ENCODE data around the gene FBXO2.

The FBXO2 gene

DNA sequence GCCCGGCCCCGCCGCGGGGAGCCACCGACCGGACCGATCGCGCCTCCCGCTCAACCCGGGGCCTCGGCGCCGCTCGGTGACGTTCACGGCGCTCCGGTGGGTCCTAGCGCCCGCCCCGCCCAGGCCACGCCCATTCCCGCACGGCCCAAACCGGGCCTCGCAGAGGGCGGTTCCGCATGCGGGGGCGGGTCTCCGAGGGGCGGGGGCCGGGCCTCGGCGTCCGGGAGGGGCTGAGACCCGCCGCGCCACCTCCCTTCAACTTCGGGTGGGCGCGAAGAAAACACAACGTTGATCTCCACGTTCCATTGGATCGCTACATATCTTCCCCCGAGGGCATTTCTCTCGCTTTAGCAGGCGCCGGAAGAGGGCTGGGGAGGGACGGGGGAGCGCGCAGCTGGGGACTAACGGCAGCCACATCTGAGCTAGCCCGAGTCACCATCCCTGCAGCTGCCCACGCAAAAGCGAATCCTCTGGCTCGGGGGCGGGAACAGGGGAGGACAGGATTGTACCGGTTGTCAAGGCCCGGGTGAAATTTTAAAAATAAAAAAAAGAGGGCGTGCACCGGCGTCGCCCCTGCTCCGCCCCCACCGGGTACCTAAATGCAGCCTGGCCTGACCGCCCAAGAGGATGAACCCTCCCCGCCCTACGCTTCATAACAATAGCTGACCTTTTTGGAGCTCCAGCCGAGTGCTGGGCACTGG is 27.0 kb upstream of the FBXO2 start, which contains the start of gene MAD2L2:
TSS of gene MAD2L2 (minus strand) at position 78 of the 701 bp plus-strand sequence. CDS start 547 bp downstream, outside the sequence.
- DNase-seq: peak; percentile 87

DNA sequence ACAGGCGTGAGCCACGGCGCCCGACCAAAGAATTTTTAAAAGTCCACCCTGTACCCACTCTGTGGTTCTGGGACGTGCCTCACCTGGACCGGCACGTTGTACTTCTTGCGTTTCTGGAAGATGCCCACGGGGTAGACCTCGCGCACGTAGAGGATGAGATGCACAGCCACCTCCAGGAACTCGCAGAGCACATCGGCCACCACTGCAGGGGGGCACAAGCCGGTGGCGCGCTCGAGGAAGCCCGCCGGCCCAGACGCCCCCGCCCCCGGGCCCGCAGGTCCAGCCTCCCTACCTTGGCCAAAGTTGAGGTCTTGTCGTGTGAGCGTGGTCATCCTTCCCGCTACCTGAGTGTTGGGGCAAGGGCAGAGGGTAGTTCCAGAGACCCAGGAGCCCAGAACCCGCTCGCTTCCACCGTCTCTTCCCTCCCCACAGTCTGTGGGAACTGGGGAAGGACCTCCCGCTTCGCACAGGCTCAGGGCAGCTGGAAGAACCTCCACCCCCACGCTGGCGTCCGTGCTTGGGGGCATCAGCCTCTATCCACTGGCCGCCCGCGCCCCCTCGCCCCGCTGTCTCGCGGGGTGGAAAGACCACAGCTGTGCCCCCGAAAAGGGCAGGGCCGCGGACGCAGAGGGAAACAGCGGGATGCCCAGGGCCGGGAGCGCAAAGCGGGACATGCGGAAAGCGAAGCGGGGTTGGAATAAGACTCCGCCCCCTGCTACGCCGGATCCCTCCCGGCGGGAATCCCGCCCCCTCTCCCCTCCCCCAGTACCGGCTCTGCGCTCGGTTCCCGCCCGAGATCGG is 26.2 kb upstream of the FBXO2 start:
- DNase-seq: peak; percentile 38

DNA sequence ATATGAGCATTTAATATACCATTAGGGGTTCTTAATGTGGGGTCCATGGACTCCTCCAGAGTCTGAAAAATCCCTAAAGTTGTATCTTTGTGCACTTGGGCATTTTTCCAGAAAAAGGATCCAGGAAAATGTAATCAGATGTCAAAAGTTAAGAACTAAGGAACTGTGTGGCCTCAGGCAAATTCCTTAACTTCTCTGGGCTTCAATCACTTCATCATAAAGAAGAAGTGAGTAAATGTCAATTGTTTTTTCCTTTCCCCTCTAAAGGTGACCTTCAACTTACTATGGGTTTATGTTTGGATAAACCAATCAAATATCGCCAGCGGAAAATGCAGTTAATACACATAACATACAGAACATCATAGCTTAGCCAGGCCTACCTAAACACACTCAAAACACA is 24.2 kb upstream of the FBXO2 start:
- DNase-seq: no peak

DNA sequence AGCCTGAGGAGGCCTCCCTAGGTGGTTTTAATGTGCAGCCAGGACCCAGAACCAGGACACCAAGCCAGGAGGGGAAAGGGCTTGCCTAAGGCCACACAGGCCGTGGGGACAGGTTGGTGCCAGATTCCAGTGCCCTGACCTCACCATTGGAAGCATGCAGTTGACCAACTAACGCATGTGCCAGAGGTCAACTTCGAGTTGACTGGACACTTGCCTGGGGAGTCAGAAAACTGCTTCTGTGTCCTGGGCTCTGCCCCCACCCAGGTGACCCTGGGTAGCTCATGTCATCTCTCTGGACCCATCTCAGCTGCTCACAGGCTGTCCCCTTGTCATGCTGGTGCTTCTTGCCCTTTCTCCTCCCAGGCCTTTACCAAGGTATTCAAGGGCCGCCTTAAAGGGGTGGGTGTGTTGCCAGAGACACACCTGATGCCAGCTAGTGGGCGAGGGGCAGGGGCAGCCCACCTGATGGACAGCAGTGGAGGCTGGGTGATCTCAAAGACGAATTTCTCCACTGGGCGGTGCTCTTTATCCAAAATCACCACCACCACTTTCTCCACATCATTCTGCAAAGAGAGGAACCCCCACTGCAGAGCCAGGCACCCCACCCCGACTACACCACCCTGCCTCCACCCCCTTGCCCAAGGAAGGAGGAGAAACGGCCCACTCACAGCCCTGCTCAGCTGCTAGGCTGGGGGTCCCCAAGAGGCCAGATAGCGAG is 22.3 kb upstream of the FBXO2 start:
- DNase-seq: no peak

DNA sequence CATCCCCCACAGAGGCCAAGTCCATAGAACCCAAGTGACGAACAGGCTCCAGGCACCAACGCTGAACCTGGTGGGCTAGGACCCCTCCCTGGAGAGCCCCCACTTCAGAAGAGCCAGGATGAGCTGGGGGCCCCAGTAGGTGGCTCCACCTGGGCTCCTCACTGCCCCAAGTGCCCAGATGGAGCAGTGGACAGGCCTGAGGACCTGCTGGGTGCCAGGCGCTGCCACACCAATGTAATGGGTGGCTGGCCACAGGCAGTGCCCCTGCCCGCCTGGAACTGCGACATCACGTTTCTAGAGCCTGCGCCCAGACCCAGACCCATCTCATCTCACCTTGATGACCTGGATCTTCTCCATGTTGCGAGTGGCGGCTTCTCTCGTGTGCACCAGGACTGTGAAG is 21.1 kb upstream of the FBXO2 start:
- no peak for DNase-seq

DNA sequence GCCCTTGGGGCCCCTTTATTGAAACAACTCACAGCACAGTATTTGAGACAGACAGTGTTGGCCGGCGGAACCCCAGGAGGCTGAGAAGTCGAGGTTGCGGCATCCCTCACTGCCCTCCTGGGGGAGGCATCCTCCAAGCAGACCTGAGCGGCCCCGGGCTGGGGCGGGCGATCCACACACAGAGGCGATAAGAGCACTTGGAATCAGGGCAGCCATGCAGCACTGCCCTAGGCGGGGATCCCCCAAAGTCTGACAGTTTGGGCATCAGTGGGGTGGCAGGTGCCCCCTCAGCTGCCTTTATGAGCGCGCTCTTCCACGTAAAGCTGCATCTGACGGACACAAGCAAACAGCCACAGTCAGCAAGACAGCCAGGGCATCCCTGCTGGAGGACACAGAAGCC is 20.3 kb upstream of the FBXO2 start:
- DNase-seq: no peak

DNA sequence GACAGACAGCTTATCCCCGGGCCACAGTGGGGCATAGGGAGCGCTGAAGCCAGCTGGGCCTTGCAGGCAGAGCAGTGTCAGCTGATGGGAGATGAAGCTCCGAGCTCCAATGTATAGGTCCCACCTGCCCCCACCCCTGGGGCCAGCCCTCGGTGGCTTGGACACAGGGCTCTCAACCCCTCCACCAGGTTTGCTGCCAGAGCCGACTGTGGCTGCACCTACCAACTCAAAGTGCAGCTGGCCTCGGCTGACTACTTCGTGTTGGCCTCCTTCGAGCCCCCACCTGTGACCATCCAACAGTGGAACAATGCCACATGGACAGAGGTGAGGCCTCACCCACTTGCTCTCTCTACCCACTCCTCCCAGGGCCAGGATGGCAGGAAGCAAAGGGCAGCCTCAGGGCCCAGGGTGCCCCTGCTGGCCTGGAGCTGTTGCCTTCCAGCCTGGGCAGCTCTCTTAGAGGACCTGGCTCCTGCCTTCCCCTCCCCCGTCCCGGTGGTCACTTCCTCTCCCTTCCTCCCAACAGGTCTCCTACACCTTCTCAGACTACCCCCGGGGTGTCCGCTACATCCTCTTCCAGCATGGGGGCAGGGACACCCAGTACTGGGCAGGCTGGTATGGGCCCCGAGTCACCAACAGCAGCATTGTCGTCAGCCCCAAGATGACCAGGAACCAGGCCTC is 19.0 kb upstream of the FBXO2 start:
- DNase-seq: no peak

DNA sequence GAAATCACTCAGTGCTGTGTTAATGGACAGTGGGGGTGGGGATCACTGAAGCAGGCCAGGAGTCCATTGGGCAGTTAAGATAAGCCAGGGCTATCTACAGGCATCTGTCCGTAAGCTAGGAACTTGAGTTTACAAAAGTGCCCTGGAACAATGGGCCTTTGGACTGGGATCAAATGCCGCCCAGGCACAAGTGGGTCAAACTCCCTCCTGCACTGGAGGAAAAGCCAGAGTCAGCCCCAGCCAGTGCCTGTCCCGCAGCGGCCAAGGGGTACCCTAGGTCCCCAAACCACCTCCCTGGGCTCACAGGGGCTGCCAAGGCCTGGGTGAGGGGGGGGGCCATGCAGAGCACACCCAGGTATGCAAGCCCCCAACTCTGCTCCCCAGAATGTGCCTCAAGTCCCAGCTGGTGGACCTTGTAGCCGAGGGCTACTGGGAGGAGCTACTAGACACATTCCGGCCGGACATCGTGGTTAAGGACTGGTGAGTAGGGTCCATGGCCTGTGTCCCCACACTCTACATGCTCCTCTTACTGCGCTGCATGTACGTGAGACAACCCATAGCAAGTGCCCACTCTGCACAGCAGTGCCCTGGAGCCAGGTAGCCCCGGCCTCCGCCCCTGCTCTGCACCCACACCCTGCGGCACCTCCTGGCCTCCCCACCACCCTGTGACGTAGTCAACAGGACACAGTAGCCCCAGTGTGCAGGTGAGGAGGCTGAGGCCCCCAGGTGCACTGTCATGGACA is 17.5 kb upstream of the FBXO2 start:
- DNase-seq: no peak

DNA sequence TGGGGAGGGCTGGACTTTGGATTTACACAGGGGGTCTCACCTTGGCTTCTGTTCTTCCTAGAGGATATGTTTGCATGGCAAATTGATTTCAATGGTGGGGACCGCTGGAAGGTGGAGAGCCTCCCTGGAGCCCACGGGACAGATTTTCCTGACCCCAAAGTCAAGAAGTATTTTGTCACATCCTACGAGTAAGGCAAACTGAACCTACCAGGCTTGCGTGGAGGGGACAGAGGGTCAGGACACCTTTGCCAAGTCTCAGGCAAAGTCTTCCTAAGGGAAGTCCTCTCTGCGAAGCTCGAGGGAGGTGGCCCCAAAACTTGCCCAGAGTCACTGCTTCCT is 16.9 kb upstream of the FBXO2 start:
- no peak for DNase-seq

DNA sequence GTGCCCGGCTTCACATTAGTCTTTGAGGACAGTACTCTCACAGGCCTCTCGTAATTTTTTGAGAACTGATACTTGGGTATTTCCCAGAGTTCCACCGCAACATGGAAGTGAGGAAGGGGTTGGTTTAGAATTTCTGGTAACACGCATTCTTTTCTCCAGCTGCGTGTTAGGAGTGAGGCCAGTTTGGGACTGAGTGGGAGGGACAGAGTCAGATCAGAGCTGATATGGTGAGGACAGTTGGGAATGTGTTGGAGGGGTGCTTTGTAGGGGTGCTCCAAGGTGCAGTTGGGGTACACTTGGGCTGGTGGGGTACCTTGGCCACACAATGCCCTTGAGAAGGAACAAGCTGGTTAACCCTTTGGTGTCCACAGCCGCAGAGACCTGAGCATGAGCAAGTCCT is 16.5 kb upstream of the FBXO2 start:
- DNase-seq: no peak

DNA sequence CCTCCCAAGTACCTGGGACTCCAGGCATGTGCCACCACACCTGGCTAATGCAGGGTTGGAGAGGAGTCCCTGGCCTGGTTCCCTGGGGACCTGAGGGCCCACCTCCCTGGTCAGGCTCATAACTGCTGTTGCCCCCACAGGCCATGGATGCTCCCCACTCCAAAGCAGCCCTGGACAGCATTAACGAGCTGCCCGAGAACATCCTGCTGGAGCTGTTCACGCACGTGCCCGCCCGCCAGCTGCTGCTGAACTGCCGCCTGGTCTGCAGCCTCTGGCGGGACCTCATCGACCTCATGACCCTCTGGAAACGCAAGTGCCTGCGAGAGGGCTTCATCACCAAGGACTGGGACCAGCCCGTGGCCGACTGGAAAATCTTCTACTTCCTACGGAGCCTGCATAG is 14.3 kb upstream of the FBXO2 start:
- no peak for DNase-seq

DNA sequence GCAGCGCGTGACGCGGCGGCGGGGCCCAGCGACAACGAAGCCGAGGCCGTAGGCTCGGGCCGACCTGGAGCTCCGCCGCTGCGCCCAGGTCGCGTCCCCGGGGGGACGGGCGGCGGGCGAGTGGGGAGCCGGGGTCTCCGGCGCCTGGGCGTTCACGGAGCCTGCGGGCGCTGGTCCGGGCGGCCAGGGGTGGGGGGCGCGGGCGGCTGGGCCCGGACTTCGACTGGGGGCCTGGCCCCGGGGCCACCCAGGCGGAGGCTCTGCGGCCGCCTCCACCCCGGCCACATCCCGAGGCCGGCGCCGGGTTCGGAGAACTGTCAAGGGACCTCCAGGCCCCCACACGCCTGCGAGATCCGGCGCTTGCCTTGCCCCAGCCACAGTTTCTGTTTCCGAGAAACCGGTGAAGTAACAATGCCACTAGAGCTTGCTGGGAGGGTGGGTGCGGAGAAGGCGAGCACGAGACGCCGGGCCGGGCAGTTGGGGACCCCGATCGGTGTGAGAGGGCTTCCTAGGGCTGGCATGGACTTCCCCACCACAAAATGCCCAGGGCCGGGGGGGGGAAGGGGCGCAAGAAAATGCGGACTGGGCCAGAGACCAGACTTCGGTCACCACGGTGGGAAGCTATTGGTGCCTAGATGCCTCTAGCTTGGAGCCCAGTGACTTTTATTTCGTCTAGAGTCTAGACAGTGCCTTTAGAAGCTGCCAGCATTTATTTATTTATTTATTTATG is 10.3 kb upstream of the FBXO2 start:
- DNase-seq: peak; percentile 48

DNA sequence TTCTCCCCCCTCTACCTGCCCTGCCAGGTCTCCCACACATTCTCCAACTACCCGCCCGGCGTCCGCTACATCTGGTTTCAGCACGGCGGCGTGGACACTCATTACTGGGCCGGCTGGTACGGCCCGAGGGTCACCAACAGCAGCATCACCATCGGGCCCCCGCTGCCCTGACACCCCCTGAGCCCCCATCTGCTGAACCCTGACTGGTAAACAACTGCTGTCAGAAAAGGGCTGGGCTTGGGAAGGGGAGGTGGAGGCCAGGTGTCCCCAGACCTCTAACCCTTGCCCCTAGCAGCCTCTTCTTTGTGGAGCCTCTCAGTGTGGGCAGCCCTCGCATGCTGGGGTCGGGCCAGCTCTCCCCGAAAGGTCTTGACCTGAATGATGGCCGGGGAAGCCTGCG is 6.9 kb upstream of the FBXO2 start:
- no peak for DNase-seq

DNA sequence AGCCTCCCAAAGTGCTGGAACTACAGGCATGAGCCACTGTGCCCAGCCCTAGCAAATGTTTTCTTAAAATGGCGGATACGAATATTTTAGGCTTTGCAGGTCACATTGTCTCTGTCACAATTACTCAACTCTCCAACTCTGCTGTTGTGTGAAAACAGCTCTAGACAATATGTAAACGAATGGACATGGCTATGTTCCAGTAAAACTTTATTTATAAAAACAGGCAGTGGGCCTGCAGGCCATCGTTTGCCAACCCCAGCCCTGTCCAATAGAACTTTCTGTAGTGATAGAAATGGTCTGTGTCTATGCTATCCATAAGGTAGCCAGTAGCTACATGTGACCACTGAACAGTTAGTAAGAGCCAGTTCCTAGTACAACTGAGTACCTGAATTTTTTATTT is 5.5 kb upstream of the FBXO2 start:
- DNase-seq: no peak

DNA sequence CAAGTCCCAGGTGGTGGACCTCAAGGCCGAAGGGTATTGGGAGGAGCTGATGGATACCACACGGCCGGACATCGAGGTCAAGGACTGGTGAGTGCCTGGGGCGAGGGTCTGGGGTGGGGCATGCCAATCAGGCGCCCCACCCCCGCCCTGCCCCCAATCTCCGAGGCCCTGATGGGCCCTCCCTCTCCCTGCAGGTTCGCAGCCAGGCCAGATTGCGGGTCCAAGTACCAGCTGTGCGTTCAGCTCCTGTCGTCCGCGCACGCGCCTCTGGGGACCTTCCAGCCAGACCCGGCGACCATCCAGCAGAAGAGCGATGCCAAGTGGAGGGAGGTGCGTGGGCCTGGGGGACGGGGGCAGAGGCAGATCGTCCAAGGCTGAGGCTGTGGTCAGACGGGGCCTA is 4.3 kb upstream of the FBXO2 start:
- DNase-seq: no peak

DNA sequence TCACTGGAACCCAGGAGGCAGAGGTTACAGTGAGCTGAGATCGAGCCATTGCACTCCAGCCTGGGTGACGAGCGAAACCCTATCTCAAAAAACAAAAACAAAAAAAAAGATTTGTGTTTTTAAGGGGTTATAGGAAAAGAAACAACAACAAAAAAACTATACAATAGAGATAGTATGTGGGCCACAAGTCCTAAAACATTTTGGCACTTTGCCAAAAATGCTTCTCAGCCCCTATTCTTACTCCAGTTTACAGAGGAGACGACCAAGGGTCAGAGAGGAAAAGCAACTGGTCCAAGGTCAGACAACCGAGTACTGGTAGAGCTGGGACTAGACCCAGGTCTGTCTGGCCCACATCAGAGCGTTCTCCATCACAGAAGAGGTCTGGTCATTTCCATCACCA is 3.4 kb upstream of the FBXO2 start:
- DNase-seq: no peak

DNA sequence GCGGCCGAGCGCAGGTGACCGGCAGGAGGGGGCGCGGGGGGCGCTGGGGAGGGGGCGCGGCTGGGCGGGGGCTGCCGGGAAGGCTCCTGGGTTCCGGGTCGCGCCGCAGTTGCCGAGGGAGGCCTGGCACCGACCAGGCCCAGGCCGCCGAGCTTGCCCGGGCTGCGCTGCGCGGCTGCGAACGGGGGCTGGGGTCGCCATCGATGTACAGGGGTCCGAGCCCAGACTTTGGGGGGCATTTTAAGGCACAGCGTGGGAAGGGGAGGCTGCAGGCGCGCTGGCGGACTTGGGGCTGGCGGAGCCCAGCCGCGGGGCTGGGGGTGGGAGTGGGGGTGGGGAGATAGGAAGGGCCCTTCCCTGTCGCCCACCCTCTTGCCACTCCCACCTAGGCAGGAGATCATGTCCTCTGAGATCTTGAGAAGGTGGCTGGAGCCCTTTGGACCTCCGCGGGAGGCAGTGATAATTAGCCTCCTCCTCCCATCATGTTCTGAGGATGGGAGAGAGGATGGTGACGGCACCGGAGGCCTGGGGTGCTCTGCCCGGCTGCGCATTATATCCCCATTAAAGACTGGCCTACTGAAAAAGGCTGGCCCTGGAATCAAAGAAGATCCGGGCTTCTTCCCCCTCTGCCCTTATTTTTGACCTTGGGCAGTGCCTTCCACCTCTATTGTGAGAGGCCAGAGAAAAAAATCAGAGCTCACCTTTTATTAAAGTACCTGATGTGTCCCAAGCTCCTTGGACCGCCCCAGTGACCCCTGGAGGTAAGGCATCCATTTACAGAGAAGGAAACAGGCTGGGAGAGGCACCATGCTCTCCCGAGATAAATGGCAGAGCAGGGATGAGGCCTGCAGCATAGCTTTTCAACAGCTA is 945 bp upstream of the FBXO2 start:
- no peak for DNase-seq

DNA sequence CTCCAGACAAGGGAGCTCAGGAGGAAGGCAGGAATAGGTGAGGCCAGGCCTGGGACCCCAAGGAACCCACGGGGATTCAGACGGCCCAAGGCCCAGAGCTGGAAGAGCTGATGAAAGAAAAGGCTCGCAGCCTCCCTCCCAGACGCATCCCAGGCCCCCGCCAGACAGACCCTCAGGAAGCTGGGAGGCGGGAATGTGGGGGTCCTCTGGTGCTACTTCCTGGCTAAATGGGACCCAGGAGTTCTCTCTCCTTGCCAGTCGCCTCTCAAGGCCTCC is 430 bp downstream of the FBXO2 start:
- no peak for DNase-seq

DNA sequence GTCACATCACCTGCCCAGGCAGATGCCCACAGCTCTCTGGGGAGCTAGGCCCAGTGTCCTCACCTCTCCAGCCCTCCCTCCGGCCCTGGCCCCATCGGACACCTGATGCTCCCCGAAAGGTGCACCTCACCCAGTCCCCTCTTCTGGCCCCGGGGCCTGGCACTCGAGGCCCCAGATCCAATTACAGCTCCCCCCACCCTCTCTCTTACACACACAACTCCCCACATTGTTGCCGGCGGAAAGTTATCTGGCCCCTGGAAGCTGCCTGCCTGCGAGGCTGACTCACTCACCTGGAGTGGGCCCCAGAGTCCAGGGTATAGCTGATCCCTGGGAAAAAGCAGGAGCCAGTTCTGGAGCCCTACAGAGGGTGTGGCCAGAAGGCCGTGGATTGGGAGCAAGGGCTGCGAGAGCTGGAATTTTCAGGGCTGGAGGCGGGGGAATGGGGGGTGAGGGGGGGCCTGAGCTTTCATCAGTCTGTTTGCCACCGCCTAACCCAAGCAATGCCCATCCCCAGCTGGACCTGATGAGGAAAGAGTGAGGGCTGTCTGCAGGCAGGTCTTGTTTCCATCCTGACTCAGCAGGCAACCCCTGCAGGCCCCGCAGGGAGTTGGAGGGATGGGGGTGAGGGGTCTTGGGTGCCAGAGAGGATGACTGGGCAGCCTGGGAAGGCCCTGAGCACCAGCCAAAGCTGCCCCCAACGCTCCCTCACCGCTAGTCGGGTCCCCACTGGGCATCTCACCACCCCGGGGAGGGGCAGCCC is 948 bp downstream of the FBXO2 start:
- DNase-seq: no peak

DNA sequence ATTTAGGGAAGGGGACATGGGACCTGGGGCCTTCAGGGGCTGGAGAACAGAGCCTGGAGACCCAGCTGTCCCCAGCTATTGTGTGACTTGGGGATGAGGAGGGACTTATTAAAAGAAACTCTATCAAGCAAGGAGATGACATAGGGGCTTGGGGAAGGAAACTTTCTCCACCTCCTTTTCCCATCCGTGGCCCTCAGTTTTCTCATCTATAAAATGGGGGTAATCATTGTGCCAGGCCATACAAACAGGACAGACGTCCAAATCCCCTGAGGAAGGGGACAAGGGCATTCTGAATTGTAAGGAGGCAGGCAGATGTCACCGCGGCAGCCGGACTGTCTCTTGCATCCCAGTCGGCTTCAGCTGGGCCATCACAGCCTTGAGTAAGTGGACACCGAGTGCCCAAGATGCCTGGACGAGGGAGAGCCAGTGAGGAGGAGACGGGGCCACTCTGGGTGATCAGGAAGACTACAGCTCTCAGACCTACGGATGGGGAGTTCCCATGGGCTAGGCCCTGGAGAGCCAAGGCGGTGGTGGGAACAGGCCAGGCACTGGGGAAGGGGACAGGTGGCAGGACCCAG is 1.9 kb downstream of the FBXO2 start:
- no peak for DNase-seq

Data from stimulated activated CD4-positive, alpha-beta T cell treated with anti-CD3 and anti-CD28 coated beads, Interleukin-1b, Interleukin-23, amount 100 ng/mL, for 48 hours (primary cell).